ENCODE results near the gene NDUFV2. TPM values are rescaled to one million over a fixed set of nuclear protein-coding genes. Genes with fewer than 3 reads are reported as not detected.

The NDUFV2 gene
- total and polyA plus RNA-seq, 2 of the 8 experiments (the other 6 are each of a cell fraction or from before 2014, with no cell fraction given) = 90.8 to 191 TPM

DNA sequence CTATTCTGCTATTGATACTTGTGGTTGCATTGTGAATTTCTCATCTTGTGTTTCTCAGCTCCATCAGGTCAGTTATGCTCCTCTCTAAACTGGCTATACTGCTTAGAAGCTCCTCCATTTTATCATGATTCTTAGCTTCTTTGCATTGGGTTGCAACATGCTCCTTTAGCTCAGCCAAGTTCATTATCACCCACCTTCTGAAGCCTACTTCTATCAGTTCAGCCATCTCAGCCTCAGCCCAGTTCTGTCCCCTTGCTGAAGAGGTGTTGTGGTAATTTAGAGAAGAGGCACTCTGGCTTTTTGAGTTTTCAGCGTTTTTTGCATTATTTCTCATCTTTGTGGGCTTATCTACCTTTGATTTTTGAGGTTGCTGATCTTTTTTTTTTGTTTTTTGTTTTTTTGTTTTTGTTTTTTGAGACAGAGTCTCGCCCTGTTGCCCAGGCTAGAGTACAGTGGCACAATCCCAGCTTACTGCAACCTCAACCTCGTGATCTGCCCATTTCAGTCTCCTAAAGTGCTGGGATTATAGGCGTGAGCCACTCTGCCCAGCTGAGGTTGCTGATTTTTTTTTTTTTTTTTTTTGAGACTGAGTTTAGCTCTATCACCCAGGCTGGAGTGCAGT is 70.1 kb downstream of the NDUFV2 start:
- Histone ChIP-seq H3K23ac (ENCODE audit: insufficient read length) (no peak overlapping the region), H3K4me2 (ENCODE audit: insufficient read depth in 1 of 2, low read depth in 2 of 2, low read length in 2 of 2) (no peak overlapping the region), H3K18ac (ENCODE audit: extremely low read depth, low read length) (no peak overlapping the region), H3K9me3 (ENCODE audit: insufficient read depth in 2 of 2, low read depth in 1 of 2, low read length in 1 of 2) (no peaks in the 10 kb centered on the region), H2BK5ac (ENCODE audit: low read depth, low read length) (no peak overlapping the region), H3K79me2 (ENCODE audit: control insufficient read depth in 1 of 2, insufficient read depth in 2 of 2, low read length in 2 of 2) (peaks cover 0 to 43% of the 10 kb centered on the region in 2 experiments; a peak in 3 of 4 replicates), H3K9ac (replicated peaks in 1 of 4; ENCODE audit: extremely low read depth in 1 of 4, low read depth in 3 of 4, low read length in 3 of 4) (no peak overlapping the region), H3K27ac (ENCODE audit: low read depth, low read length) (no peak overlapping the region), H4K91ac (replicated peaks; ENCODE audit: insufficient read length, low read length) (no peak overlapping the region), H2BK12ac (ENCODE audit: low read depth, low read length) (no peak overlapping the region), H3K23me2 (ENCODE audit: low read depth, low read length) (no peaks in the 10 kb centered on the region), H3K4me3 (ENCODE audit: extremely low read depth in 1 of 4, insufficient read depth in 2 of 4, low read depth in 3 of 4, low read length in 4 of 4) (no peak overlapping the region), H2AK5ac (ENCODE audit: low read depth, low read length) (no peak overlapping the region), H3K27me3 (replicated peaks in 1 of 4; ENCODE audit: control insufficient read depth in 3 of 4, extremely low read depth in 1 of 4, insufficient read depth in 3 of 4, low read length in 3 of 4) (no peaks in the 10 kb centered on the region), H3K36me3 (ENCODE audit: control insufficient read depth in 2 of 4, insufficient read depth in 4 of 4, low read length in 3 of 4) (no peaks in the 10 kb centered on the region), H3K4me1 (replicated peaks in 1 of 4; ENCODE audit: control insufficient read depth in 3 of 4, insufficient read depth in 4 of 4, low read length in 3 of 4) (no peaks in the 10 kb centered on the region), H3K56ac (replicated peaks; ENCODE audit: insufficient read length, low read depth, low read length) (no peak overlapping the region), H4K5ac (ENCODE audit: insufficient read length, low read depth, low read length) (no peak overlapping the region), H2BK120ac (replicated peaks; ENCODE audit: low read depth, low read length) (no peak overlapping the region), H3K14ac (ENCODE audit: insufficient read length) (no peak overlapping the region), H3K79me1 (ENCODE audit: low read depth, low read length) (no peaks in the 10 kb centered on the region), H4K8ac (ENCODE audit: extremely low read depth, insufficient read depth, low read length) (no peak overlapping the region), H2BK20ac (ENCODE audit: low read length) (no peak overlapping the region), H3K4ac (replicated peaks; ENCODE audit: insufficient read length, low read depth, low read length) (no peak overlapping the region), H2AFZ (ENCODE audit: low read length) (no peak overlapping the region), H4K20me1 (replicated peaks in 1 of 2; ENCODE audit: control insufficient read depth in 1 of 2, insufficient read depth in 2 of 2, low read length in 2 of 2) (peaks cover 0 to 2% of the 10 kb centered on the region in 2 experiments), H2BK15ac (ENCODE audit: low read length) (no peak overlapping the region)
- no peak for FAIRE-seq
- 92% methylated on average over 4 of the region's 4 CpGs; no CpG with 5 or more reads in 1 of the 2 experiments for WGBS, 2 experiments (ENCODE audit: extremely low coverage in 1 of 2, insufficient coverage in 1 of 2, insufficient read length in 1 of 2, insufficient replicate concordance in 2 of 2, low coverage in 1 of 2, low lambda C conversion rate in 2 of 2, missing lambda C conversion rate in 1 of 2)
- no peak for DNase-seq (ENCODE audit: low read depth in 1 of 2, low spot score in 2 of 2)
- ChIA-PET CTCF (ENCODE audit: partially characterized antibody) (interaction anchor here (0.5 kb wide), 1 partner anchor 1706 kb away, joined by 3 read pairs; no protein-coding TSS in a partner anchor), POLR2A (ENCODE audit: partially characterized antibody) (no interaction called here)
- TF ChIP-seq JUN (IDR thresholded peaks at IDR 0.05; ENCODE audit: low read depth, low read length) (no peak), KDM1A (IDR thresholded peaks at IDR 0.05; ENCODE audit: borderline replicate concordance, low read length) (no peak), GABPA (IDR thresholded peaks at IDR 0.05; ENCODE audit: borderline replicate concordance, insufficient read depth, low read length) (no peak), CEBPB (IDR thresholded peaks at IDR 0.05; ENCODE audit: low read depth, low read length) (no peak), HDAC6 (IDR thresholded peaks at IDR 0.05; ENCODE audit: low read depth, low read length) (no peak), CTBP2 (IDR thresholded peaks at IDR 0.05; ENCODE audit: borderline replicate concordance, insufficient read depth, insufficient read length, low read length) (no peak), CTCF (IDR thresholded peaks at IDR 0.05; ENCODE audit: control extremely low read depth in 1 of 3, insufficient read depth in 1 of 3, low read depth in 1 of 3, low read length in 3 of 3) (no peak), RBBP5 (IDR thresholded peaks at IDR 0.05; ENCODE audit: borderline replicate concordance, low read depth, low read length) (no peak), CBX5 (IDR thresholded peaks at IDR 0.05; ENCODE audit: low read depth, low read length) (no peak)
